ENCODE results near the gene OTOGL.

DNA sequence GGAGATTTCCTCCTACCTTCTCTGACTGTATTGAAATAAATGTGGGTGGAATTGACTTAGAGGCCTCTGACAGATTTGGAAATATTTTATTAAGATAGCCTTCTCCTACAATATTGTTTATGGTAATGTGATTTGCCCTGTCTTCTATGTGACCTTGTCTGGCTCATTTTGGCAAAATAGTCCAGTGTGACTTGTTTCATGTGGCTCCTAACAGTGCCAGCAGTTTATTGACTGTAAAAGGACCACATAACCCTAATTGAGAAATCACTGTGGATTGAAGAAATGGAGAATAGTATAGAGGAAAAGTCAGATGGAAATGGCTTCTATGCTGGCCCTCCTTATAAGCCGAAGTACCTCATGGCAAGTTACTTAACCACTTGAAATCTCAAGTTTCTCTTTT lies 173.8 kb downstream of the OTOGL start:
- TF ChIP-seq CTCF (conservative IDR thresholded peaks at IDR 0.05) (no peak), EZH2 (IDR thresholded peaks at IDR 0.05; ENCODE audit: low read depth) (no peak)
